Measurements from ENCODE around the gene ADORA2B.

Gene ADORA2B

GRCh38 chr17:15999141-15999973 lies 54.4 kb downstream of the ADORA2B start, which contains the start of the genes TTC19 and ZSWIM7:
Gene TTC19, plus strand, starts transcription at chr17:15999824. Its CDS starts 25 bp downstream, at chr17:15999849.
Gene ZSWIM7, minus strand, starts transcription at chr17:15999704. Its CDS starts 110 bp downstream, at chr17:15999594.
- DNase-seq, result peak; percentile 61 to 69

GRCh38 chr17:15999974-16000827 lies 55.3 kb downstream of the ADORA2B start:
- no peak for DNase-seq

- no peak for DNase-seq
These were observed 56.4 kb downstream of the ADORA2B start for GRCh38 chr17:16001226-16001897.

- DNase-seq, result no peak
These were observed 57.9 kb downstream of the ADORA2B start for GRCh38 chr17:16002708-16003260.

- DNase-seq, result no peak
These were observed 58.9 kb downstream of the ADORA2B start for GRCh38 chr17:16003841-16004240.

- no peak for DNase-seq
These were observed 60.7 kb downstream of the ADORA2B start for GRCh38 chr17:16005636-16006035.

- DNase-seq, result no peak
These were observed 62.5 kb downstream of the ADORA2B start for GRCh38 chr17:16007439-16007838.

- DNase-seq, result no peak
These were observed 69.0 kb downstream of the ADORA2B start for GRCh38 chr17:16013943-16014407.

GRCh38 chr17:16019347-16019746 lies 74.4 kb downstream of the ADORA2B start:
- no peak for DNase-seq

- no peak for DNase-seq
These were observed 79.0 kb downstream of the ADORA2B start for GRCh38 chr17:16023881-16024280.

- no peak for DNase-seq
These were observed 80.3 kb downstream of the ADORA2B start for GRCh38 chr17:16025202-16025601.
